DMS53 treated with DMSO at 0.1 percent for 48 hours (cell line): ENCODE data around the gene CYB561D2.

Experiments used
- DNase-seq: peaks from one replicate; lab custom pipeline; 2025; ENCODE audit not compliant: unreplicated experiment; lab: John Stamatoyannopoulos, UW

CYB561D2 gene

GRCh38 chr3:50340448-50341329 lies 10.0 kb upstream of the CYB561D2 start, which contains the start of gene RASSF1:
TSS of gene RASSF1 (minus strand) at chr3:50340836. CDS start at chr3:50340805, 31 bp downstream.
- no peak for DNase-seq

- no peak for DNase-seq
Measured at GRCh38 chr3:50341537-50341936, 9.1 kb upstream of the CYB561D2 start.

GRCh38 chr3:50341996-50342650 lies 8.5 kb upstream of the CYB561D2 start:
- DNase-seq, result no peak

- no peak for DNase-seq
Measured at GRCh38 chr3:50342813-50343633, 7.6 kb upstream of the CYB561D2 start.

- DNase-seq, result no peak
Measured at GRCh38 chr3:50345008-50345407, 5.7 kb upstream of the CYB561D2 start.

- no peak for DNase-seq
Measured at GRCh38 chr3:50345586-50346234, 5.0 kb upstream of the CYB561D2 start, which contains the start of gene ZMYND10. TSS of gene ZMYND10 (minus strand) at chr3:50345732. CDS start at chr3:50345579, 153 bp downstream.

DNA sequence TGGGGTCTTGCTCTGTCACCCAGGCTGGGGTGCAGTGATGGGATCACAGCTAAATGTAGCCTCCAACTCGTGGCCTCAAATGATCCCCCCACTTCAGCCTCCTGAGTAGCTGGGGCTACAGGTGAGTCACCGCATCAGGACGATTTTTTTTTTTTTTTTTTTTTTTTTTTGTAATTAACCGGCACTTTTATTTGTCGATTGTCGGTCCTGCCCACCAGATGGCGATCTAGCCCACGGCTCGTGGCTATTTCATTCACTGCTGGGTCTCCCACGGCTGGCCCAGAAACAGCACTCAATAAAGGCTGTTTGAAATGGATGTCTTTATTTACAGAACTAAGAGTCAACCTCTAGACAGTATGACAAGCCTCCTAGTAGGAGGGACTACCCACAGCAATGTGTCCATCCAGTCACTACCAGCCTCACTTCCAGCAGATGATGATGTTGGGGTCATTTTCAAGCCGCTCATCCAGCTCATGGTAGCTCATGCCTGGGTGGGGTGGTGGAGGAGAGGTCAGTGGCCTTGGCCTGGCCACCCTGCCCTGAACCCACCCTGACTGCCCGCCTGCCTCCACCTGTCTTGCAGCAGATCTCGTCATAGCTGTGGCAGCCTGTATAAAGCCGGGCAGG lies 3.4 kb upstream of the CYB561D2 start:
- peak; percentile 44 for DNase-seq

GRCh38 chr3:50350213-50350526 lies 492 bp upstream of the CYB561D2 start:
- DNase-seq, result no peak

DNA sequence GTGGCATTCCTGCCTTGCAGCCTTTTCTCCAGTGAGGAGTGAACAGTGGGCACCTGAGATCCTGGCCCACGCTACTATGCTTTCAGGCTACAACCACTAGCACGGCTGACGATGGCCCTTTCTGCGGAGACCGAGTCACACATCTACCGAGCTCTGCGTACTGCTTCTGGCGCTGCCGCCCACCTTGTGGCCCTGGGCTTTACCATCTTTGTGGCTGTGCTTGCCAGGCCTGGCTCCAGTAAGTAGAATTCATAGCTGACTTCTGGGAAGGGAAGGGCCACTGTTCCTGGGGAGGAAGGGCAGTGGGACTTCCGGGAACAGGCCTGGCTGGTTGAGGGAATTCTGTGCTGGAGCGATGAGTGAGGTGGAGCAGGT lies 648 bp downstream of the CYB561D2 start:
- DNase-seq, result no peak

DNA sequence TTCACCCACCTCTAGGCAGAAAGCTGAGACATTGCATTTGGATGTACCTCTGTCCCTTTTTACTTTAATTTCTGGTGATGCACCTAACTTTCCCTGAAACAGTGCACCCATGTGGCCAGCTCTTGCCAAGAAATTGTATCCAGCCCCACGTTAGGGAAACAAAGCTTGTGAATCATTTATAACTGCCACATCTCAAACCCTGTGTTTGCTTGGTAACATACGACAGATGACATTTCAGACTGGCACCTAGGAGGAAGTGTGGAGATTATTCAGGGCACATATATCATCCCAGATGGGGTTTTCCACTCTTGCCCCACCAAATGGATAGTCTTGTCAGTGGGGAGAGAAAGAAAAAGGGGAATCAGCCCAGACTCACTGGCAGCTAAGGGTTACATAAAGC lies 2.1 kb downstream of the CYB561D2 start:
- no peak for DNase-seq

- no peak for DNase-seq
Measured at GRCh38 chr3:50353245-50354004, 2.8 kb downstream of the CYB561D2 start.

- DNase-seq, result no peak
Measured at GRCh38 chr3:50354186-50354764, 3.6 kb downstream of the CYB561D2 start.

- DNase-seq, result no peak
Measured at GRCh38 chr3:50354850-50355249, 4.2 kb downstream of the CYB561D2 start.

DNA sequence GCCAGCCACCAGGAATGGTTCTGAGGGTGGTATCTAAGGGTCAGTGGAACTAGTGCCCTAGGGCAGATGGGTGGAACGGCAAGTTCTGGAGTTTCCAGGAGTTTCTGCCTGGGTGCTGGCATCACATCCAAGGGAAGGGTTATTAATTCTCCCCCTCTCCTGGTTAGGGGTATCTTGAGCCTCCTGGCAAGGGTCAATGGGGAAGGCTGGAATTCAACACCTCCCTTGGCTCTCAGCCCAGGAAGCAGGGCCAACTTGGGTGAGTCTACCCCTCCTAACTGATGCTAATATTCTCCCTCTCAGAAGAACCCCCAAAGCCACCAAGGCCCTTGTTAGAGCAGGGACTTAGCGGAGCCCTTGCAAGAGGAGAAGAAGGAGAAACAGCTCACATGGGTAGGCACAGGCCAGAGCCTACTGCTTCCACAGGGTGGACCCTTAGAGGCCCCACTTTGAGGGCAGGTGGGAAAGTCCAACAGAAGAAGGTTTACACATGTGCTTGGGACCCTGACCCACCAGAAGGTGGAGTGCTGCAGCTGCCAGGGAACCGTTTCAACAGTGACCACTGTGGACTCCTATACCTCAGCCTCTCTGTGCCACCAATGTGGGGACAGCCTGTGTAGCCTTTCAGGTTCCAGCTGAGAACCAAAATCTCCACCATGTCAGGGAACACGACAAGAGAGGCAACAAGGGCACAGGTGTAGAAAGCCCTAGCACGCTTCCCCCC lies 5.3 kb downstream of the CYB561D2 start:
- no peak for DNase-seq

- no peak for DNase-seq
Measured at GRCh38 chr3:50356553-50356952, 5.9 kb downstream of the CYB561D2 start.

GRCh38 chr3:50357481-50357880 lies 6.8 kb downstream of the CYB561D2 start:
- no peak for DNase-seq

DNA sequence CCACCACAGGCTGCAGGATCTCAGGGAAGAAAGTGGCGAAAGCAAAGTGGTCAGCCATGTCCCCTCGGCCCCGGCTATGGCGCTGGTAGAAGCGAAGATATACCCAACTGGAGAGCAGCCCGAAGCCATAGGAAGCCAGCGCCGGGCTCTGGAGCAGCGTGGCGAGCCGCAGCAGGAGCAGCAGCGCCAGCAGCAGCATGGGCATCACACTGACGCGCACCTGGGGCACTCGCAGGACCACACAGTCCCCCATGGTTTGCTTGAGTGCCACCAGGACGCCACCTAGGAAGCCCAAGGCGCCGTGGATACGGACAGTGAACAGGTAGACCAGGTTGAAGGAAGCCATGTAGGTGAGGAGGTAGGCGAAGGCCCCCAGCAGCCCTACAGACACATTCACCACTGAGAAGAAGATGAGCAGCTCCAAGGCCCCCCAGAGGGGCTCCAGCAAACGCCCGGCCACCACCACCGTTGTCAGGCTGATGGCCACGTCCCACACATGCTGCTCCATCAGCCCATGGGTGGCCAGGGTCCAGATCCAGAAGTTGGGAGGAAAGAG lies 7.8 kb downstream of the CYB561D2 start:
- no peak for DNase-seq

DNA sequence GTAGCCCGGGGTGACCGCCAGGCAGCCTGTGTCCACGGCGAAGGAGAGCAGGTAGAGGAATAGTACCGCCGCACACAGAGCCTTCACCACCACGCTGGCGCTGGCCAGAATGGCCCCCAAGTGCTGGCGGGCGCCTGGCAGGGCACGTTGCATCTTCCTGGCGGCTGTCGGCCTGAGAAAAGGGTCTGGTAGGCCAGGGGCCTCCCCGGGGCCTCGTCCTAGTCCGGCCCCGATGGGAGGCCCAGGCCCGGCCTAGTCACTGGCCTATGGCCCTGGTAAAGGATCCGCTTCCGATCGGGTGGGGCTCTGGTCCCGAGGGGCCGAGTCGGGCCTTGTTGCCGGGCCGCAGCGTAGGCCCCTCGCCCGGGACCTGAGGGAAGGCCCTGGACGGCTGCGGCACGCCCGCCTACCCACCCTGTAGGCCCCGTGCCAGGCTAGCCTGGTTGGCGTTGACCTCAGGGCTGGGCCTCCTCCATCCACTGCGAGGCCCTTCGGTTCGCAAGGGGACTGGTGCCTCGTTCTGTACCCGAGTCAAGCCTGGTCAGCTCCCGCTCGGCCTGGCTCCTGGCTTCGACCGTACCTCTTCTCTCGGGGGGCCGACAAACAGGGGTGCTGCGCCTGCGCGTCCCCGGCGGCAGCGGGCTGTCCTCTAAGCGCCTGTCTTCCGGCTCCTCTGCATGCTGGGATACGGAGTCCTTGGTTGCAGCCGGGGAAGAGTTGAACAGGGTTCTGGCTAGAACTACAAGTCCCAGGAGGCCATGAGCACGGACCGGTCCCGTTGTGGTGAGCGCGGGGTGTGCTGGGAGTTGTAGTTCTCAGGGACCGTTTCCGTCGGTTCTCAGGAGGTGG lies 8.5 kb downstream of the CYB561D2 start, which contains the start of gene TMEM115:
TSS of gene TMEM115 (minus strand) at position 611 of the 849 bp plus-strand sequence. CDS start at position 153, 458 bp downstream.
- DNase-seq, result peak; percentile 75
